HCT116 (cell line): ENCODE results near the gene UGT1A7. TPM values are rescaled to one million over a fixed set of nuclear protein-coding genes. Genes with fewer than 3 reads are reported as not detected.

Experiments
- ATAC-seq: fragments of 200-7000 bp; cut with Tn5 transposase; 2 replicates; pipeline ENCODE4 v1.9.1; 2020; ENCODE audit warnings: mild to moderate bottlenecking, moderate library complexity
- BruUV-seq: library from RNA; stranded (reverse); fragments of 400-500 nt; replicated peaks from 2 replicates; lab custom pipeline; 2021; lab: Mats Ljungman, UMichigan
- CTCF ChIA-PET: fragments of 300-600 bp; sonication (Branson Sonifier 250); formaldehyde crosslinking; loops from one replicate; lab custom pipeline; 2021; ENCODE audit warnings: antibody characterized with exemption; lab: Charles Lee
- POLR2A ChIA-PET: fragments of 300-600, 350-600 bp; sonication (Branson Sonifier 250); formaldehyde crosslinking; loops from one replicate; lab custom pipeline; 2021; ENCODE audit warnings: antibody characterized with exemption; lab: Charles Lee
- RAD21 ChIA-PET, 2 experiments: fragments of 300-600 bp; sonication (Branson Sonifier 250); formaldehyde crosslinking; loops; one replicate each; lab custom pipeline; 2023; ENCODE audit warnings: low total read pairs in 2 of 2; ENCODE audit not compliant: uncharacterized antibody in 2 of 2, unreplicated experiment in 2 of 2, low non-redundant PET in 1 of 2; lab: Charles Lee
- DNase-seq: peaks from one replicate; pipeline ENCODE4 v3.0.0-alpha.2; 2010; ENCODE audit warnings: low read depth, low spot score
- H2AFZ ChIP-seq: fragments of 200-600 bp; shearing (Covaris generic), sonication (generic); 2 replicates; pipeline ENCODE4 v1.6.1; 2017; ENCODE audit warnings: low read depth, mixed run types, mixed read lengths, antibody characterized with exemption, low read length; ENCODE audit not compliant: poor library complexity, severe bottlenecking
- H3K27ac ChIP-seq: 2 replicates; pipeline ENCODE4 v1.5.1; 2012; ENCODE audit warnings: low read depth, low read length
- H3K27me3 ChIP-seq: fragments of 200-600 bp; sonication (generic); 2 replicates; pipeline ENCODE4 v1.6.1; 2016; ENCODE audit warnings: mixed run types, low read length, mixed read lengths; ENCODE audit not compliant: insufficient read depth
- H3K36me3 ChIP-seq, 2 experiments: fragments of 200-500 bp in 1 of 2; fragments of 200-600 bp in 1 of 2; sonication (Bioruptor generic) in 1 of 2; sonication (generic) in 1 of 2; 2 replicates each; pipeline versions ENCODE4 v1.5.1 to v1.6.1; 2014 to 2016; ENCODE audit warnings: low read length in 2 of 2, inconsistent platforms in 1 of 2, mixed read lengths in 1 of 2, mixed run types in 1 of 2; ENCODE audit not compliant: insufficient read depth in 2 of 2, control insufficient read depth in 1 of 2
- H3K4me1 ChIP-seq, 2 experiments: fragments of 200-600 bp in 1 of 2; sonication (generic) in 1 of 2; 2 replicates each; pipeline versions ENCODE4 v1.5.1 to v1.6.1; 2012 to 2017; ENCODE audit warnings: low read length in 2 of 2, inconsistent platforms in 1 of 2, mild to moderate bottlenecking in 1 of 2, mixed read lengths in 1 of 2, mixed run types in 1 of 2, moderate library complexity in 1 of 2; ENCODE audit not compliant: insufficient read depth in 2 of 2, control insufficient read depth in 1 of 2
- H3K4me2 ChIP-seq: fragments of 200-600 bp; sonication (generic); 2 replicates; pipeline ENCODE4 v1.6.1; 2017; ENCODE audit warnings: mixed run types, low read length, mixed read lengths
- H3K4me3 ChIP-seq, 2 experiments: fragments of 200-600 bp in 1 of 2; sonication (generic) in 1 of 2; replicated peaks in 1 of 2; 2 replicates each; pipeline ENCODE4 v1.5.1; 2011 to 2016; ENCODE audit warnings: low read length in 2 of 2, control low read depth in 1 of 2, low read depth in 1 of 2, mild to moderate bottlenecking in 1 of 2, mixed read lengths in 1 of 2, mixed run types in 1 of 2
- H3K79me2 ChIP-seq: fragments of 200-600 bp; sonication (generic); 2 replicates; pipeline ENCODE4 v1.6.1; 2017; ENCODE audit warnings: mild to moderate bottlenecking, mixed run types, low read length, moderate library complexity, mixed read lengths; ENCODE audit not compliant: insufficient read depth
- H3K9ac ChIP-seq: fragments of 200-600 bp; sonication (generic); 2 replicates; pipeline ENCODE4 v1.6.1; 2016; ENCODE audit warnings: low read length, mixed read lengths
- H3K9me2 ChIP-seq: fragments of 200-600 bp; sonication (generic), shearing (Covaris generic); 2 replicates; pipeline ENCODE4 v1.6.1; 2017; ENCODE audit warnings: mixed run types, mild to moderate bottlenecking, moderate library complexity; ENCODE audit not compliant: insufficient read depth
- H3K9me3 ChIP-seq, 2 experiments: fragments of 200-500 bp in 1 of 2; fragments of 200-600 bp in 1 of 2; sonication (Bioruptor generic) in 1 of 2; sonication (generic) in 1 of 2; 2 replicates each; pipeline ENCODE4 v1.6.1; 2014 to 2017; ENCODE audit warnings: low read length in 2 of 2, mixed read lengths in 2 of 2, inconsistent platforms in 1 of 2, low read depth in 1 of 2, mild to moderate bottlenecking in 1 of 2, mixed run types in 1 of 2, moderate library complexity in 1 of 2; ENCODE audit not compliant: control insufficient read depth in 1 of 2, insufficient read depth in 1 of 2
- H4K20me1 ChIP-seq: fragments of 200-600 bp; sonication (generic), shearing (Covaris generic); 2 replicates; pipeline ENCODE4 v1.6.1; 2017; ENCODE audit warnings: mixed run types, mild to moderate bottlenecking, moderate library complexity; ENCODE audit not compliant: insufficient read depth
- CBX3 ChIP-seq: IDR thresholded peaks from 2 replicates; pipeline ENCODE4 v1.6.1; 2012; ENCODE audit warnings: low read depth
- CEBPB ChIP-seq: IDR thresholded peaks from 2 replicates; pipeline ENCODE4 v1.6.1; 2012; ENCODE audit warnings: low read depth
- CTCF ChIP-seq, 3 experiments: fragments of 200-600 bp in 1 of 3; sonication (generic) in 1 of 3; IDR thresholded peaks in 2 of 3; conservative IDR thresholded peaks in 1 of 3; 2 replicates each; pipeline ENCODE4 v1.5.1; 2012 to 2017; ENCODE audit warnings: low read depth in 2 of 3, low read length in 2 of 3, antibody characterized with exemption in 1 of 3, borderline replicate concordance in 1 of 3, control low read depth in 1 of 3, mild to moderate bottlenecking in 1 of 3, mixed read lengths in 1 of 3, mixed run types in 1 of 3, moderate library complexity in 1 of 3; ENCODE audit not compliant: insufficient read depth in 1 of 3
- EGR1 ChIP-seq: IDR thresholded peaks from 2 replicates; pipeline ENCODE4 v1.6.1; 2012; ENCODE audit warnings: low read depth
- ELF1 ChIP-seq: IDR thresholded peaks from 2 replicates; pipeline ENCODE4 v1.6.1; 2012; ENCODE audit warnings: low read depth, borderline replicate concordance
- EZH2 ChIP-seq: fragments of 200-600 bp; sonication (generic); IDR thresholded peaks from 2 replicates; pipeline ENCODE4 v1.6.1; 2017; ENCODE audit warnings: antibody characterized with exemption, mixed run types
- EZH2phosphoT487 ChIP-seq: fragments of 200-600 bp; IDR thresholded peaks from 2 replicates; pipeline ENCODE4 v1.6.1; 2018; ENCODE audit warnings: antibody characterized with exemption, borderline replicate concordance
- POLR2AphosphoS5 ChIP-seq: IDR thresholded peaks from 2 replicates; pipeline ENCODE4 v1.6.1; 2011; ENCODE audit warnings: mild to moderate bottlenecking, low read depth, low read length, moderate library complexity
- REST ChIP-seq: IDR thresholded peaks from 2 replicates; pipeline ENCODE4 v1.6.1; 2012; ENCODE audit warnings: low read depth
- SIN3A ChIP-seq: IDR thresholded peaks from 2 replicates; pipeline ENCODE4 v1.6.1; 2012; ENCODE audit warnings: low read depth
- SP1 ChIP-seq: IDR thresholded peaks from 2 replicates; pipeline ENCODE4 v1.6.1; 2012; ENCODE audit warnings: low read depth
- TCF7L2 ChIP-seq: IDR thresholded peaks from 2 replicates; pipeline ENCODE4 v1.7.0; 2011; ENCODE audit warnings: borderline replicate concordance, inconsistent platforms; ENCODE audit not compliant: insufficient read depth, insufficient read length; ENCODE audit errors: extremely low read depth
- intact Hi-C: fragments of 100-400 bp; cut with micrococcal nuclease; formaldehyde crosslinking; loops from 2 replicates; pipeline ENCODE4 v1.10.0; 2022
- total RNA-seq: library from RNA; stranded (reverse); gene quantifications from one replicate; pipeline ENCODE4 v1.2.1, GENCODE V29; 2021; ENCODE audit not compliant: unreplicated experiment
- TF ChIP-seq, protein P1 (sequence below): IDR thresholded peaks from 2 replicates; pipeline ENCODE4 v1.6.1; 2011; ENCODE audit warnings: mild to moderate bottlenecking, low read length, moderate library complexity; ENCODE audit not compliant: insufficient replicate concordance; ENCODE audit errors: extremely low read depth
- TF ChIP-seq, protein P2 (sequence below): IDR thresholded peaks from 2 replicates; pipeline ENCODE4 v1.6.1; 2012

Gene UGT1A7
- total RNA-seq, 1 experiment from 2014 or later: not detected

DNA sequence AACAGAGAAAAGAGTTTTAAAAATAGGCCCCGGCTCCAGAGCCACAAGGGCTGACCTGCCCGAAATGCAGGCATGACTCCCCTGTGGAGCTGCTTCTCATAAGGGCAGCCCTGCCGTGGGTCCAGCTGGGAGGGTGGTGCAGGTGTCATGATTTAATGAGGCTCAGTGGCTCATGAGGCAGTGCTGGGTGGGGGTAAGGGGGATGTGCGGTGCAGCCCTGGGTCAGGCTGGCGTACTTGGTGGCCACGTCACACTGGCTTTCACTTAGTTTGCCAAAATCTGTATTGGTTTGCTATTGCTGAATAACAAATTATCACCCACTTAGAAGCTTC lies 139.0 kb downstream of the UGT1A7 start (continued):
- TF ChIP-seq, protein P1, sequence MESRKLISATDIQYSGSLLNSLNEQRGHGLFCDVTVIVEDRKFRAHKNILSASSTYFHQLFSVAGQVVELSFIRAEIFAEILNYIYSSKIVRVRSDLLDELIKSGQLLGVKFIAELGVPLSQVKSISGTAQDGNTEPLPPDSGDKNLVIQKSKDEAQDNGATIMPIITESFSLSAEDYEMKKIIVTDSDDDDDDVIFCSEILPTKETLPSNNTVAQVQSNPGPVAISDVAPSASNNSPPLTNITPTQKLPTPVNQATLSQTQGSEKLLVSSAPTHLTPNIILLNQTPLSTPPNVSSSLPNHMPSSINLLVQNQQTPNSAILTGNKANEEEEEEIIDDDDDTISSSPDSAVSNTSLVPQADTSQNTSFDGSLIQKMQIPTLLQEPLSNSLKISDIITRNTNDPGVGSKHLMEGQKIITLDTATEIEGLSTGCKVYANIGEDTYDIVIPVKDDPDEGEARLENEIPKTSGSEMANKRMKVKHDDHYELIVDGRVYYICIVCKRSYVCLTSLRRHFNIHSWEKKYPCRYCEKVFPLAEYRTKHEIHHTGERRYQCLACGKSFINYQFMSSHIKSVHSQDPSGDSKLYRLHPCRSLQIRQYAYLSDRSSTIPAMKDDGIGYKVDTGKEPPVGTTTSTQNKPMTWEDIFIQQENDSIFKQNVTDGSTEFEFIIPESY: no peak
- no peak for TF ChIP-seq EGR1
- no peak for TF ChIP-seq CEBPB

GRCh38 chr2:233821196-233821595 lies 139.5 kb downstream of the UGT1A7 start:
- CTCF ChIA-PET: no interaction called here
- DNase-seq (no peak), ATAC-seq (no peak)
- Histone ChIP-seq H3K9me3 (no peaks in the 10 kb centered on the region), H3K9me2 (no peaks in the 10 kb centered on the region), H3K4me1 (no peaks in the 10 kb centered on the region), H3K9ac (no peak overlapping the region), H2AFZ (no peak overlapping the region), H3K36me3 (no peaks in the 10 kb centered on the region), H3K27ac (no peak overlapping the region), H3K79me2 (no peaks in the 10 kb centered on the region), H3K4me3 (no peak overlapping the region), H3K4me2 (no peak overlapping the region), H4K20me1 (no peaks in the 10 kb centered on the region), H3K27me3 (no peaks in the 10 kb centered on the region)
- BruUV-seq: no TSS peak
- RAD21 ChIA-PET: no interaction called here
- no peak for TF ChIP-seq SIN3A
- TF ChIP-seq, protein P2, sequence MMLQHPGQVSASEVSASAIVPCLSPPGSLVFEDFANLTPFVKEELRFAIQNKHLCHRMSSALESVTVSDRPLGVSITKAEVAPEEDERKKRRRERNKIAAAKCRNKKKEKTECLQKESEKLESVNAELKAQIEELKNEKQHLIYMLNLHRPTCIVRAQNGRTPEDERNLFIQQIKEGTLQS: no peak
- TF ChIP-seq POLR2AphosphoS5: no peak
- no peak for TF ChIP-seq REST
- no peak for TF ChIP-seq CTCF (IDR thresholded peaks at IDR 0.05 in 2 of 3, conservative IDR thresholded peaks at IDR 0.05 in 1 of 3; ENCODE audit: borderline replicate concordance in 1 of 3, insufficient read depth in 1 of 3, low read depth in 2 of 3, low read length in 2 of 3)
- TF ChIP-seq EZH2: no peak
- no peak for TF ChIP-seq TCF7L2
- no peak for TF ChIP-seq EZH2phosphoT487
- TF ChIP-seq ELF1: no peak
- TF ChIP-seq SP1: no peak
- TF ChIP-seq CBX3: no peak
- intact Hi-C loops: no loop called here
- POLR2A ChIA-PET: no interaction called here
